Left lobe of liver (tissue), 2 donors: ENCODE measurements around the gene RPS6KA2. TPM values are rescaled to one million over a fixed set of nuclear protein-coding genes. Genes with fewer than 3 reads are reported as not detected.

Experiments used
- ATAC-seq: fragments of 200-7000 bp; cut with Tn5 transposase; one replicate; pipeline ENCODE4 v1.9.1; 2020; ENCODE audit warnings: mild to moderate bottlenecking, moderate library complexity
- DNase-seq: peaks from one replicate; pipeline ENCODE4 v3.0.0-alpha.2; 2020; ENCODE audit warnings: low spot score
- total RNA-seq: library from RNA; stranded (reverse); gene quantifications from one replicate; pipeline ENCODE4 v1.2.1, GENCODE V29; 2021
- donor health status: DM: no; HTN: no; CAD: no; lungs with moderate emphysema.
- donor health status: DM: no; HTN: yes; CAD: no.

The RPS6KA2 gene
- total RNA-seq, 1 donor from 2014 or later: 12.4 TPM

DNA sequence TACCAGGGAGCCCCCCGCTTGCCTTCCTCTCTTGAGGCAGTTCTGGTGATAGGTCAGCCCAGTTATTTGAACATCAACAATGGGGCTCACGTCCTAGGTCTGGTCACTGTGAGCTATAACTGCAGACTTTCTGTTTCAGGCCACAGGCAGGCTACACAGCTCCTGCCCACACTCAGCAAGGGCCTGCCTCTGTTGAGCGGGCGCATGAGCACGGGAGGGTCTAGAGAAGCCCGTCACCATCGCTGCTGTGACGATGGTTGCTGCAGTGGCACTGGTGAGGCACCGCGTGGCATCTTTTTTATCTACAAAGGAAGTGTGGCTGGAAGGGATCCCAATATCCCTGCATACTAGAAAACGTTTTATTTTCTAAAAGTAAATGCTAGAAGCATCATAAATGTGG, 118.3 kb downstream of the RPS6KA2 start:
- DNase-seq (no peak), ATAC-seq (no peak)

- ATAC-seq (no peak), DNase-seq (no peak)
These were observed 119.1 kb downstream of the RPS6KA2 start for GRCh38 chr6:166507809-166508564.

DNA sequence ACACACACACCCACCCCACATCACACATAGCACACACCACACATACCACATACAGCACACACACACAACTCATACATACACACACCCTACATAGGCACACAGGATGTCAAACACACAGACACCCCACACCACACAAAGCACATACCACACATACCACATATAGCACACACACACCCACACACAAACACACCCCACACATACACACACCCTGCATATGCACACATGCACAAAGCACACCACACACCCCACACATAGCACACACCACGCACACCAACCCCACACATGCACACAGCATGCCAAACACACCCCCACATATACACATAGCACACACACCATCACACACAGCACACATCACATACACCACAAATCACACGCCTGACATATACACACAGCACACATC, 119.7 kb downstream of the RPS6KA2 start:
- ATAC-seq (no peak), DNase-seq (no peak)

GRCh38 chr6:166505133-166505905, 121.7 kb downstream of the RPS6KA2 start:
- ATAC-seq: no peak
- no peak for DNase-seq

DNA sequence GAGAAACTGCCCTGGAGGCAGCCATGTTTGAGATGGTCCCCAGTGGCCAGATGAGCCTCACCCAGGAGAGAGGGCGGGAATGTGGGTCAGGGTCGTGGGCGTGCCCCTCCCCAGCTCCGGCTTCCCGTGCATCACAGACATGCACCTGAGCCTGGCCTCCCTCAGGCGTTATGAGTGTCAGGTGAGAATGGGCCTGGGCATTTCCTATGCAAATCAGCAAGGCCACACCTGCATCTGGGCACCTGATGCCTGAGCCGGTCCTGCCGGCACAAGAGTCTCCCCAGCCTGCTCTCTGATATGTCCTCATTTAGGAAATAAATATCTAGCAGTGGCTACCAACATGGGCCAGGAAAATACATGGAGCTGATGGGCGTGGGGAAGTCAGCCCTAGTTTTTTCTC, 123.0 kb downstream of the RPS6KA2 start:
- DNase-seq (no peak), ATAC-seq (no peak)

GRCh38 chr6:166503167-166503744, 123.8 kb downstream of the RPS6KA2 start:
- ATAC-seq (no peak), DNase-seq (no peak)

DNA sequence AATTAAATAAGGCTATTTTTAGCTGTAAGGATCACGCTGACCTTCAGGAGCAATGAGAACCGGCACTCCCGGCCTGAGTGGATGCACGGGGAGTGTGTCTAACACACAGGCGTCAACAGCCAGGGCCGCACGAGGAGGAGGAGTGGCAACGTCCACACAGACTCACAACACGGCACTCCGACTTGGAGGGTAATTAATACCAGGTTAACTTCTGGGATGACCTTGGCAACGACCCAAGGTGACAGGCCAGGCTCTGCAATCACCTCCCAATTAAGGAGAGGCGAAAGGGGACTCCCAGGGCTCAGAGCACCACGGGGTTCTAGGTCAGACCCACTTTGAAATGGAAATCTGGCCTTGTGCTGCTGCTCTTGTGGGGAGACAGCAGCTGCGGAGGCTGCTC, 124.6 kb downstream of the RPS6KA2 start:
- DNase-seq: no peak
- no peak for ATAC-seq

- ATAC-seq: no peak
These were observed 125.8 kb downstream of the RPS6KA2 start for GRCh38 chr6:166501246-166501645.

DNA sequence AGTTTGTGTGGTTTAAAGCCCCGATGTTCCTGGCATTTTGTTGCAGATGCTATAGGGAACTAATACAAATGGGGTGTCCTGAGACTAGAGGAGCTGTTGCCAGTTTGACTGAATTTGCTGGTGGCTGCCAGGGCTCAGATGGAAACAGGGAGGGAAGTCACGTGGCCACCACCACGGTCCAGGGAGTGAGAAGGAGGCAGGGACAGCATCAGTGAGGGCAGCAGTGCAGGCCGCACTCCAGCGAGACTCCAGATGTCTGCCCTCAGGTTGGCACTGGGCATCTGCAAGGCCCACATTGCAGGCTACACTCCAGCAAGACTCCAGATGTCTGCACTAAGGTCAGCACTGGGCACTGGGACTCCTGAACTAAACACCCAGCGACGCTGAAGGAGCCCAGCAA, 126.8 kb downstream of the RPS6KA2 start:
- no peak for ATAC-seq
- DNase-seq: no peak

More at GRCh38 chr6:166501246-166501645, 125.8 kb downstream of the RPS6KA2 start:
- DNase-seq: no peak

- no peak for DNase-seq
- ATAC-seq: no peak
These were observed 127.5 kb downstream of the RPS6KA2 start for GRCh38 chr6:166499350-166500163.

DNA sequence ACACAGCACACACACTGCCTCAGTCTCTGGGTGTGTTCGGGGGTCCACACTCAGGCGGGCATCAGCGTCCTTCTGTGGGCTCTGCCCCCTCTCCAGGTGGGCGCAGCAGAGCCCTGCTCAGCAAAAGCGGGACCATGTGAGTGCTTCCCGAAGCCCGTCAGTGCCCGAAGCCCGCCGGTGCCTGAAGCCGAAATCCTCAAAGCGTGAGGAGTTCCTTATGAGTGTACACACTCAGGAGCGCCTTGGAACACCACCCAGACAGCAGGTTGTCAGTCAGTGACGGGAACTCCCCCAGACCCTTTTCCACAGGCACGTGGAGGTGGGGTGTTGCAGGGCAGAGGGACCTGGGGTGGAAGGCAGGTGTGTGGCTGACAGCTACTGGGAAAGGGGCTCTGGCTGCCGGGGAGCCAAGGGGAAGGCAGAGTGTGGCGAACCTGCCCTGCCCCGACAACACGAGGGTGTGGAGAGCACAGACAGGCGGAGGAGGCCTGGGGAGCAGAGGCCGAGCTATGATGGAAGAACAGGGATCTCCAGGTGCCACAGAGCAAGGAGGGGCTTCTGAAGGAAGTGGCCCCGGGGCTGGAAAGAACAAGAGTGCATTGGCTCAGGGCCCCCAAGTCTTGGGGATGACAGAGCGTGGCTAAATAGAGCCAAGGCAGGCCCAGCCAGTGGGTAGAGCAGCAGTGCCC, 128.2 kb downstream of the RPS6KA2 start:
- no peak for ATAC-seq
- DNase-seq: no peak

GRCh38 chr6:166498228-166498627, 128.8 kb downstream of the RPS6KA2 start:
- ATAC-seq (no peak), DNase-seq (no peak)

- DNase-seq: no peak
- no peak for ATAC-seq
These were observed 129.8 kb downstream of the RPS6KA2 start for GRCh38 chr6:166497087-166497899.

DNA sequence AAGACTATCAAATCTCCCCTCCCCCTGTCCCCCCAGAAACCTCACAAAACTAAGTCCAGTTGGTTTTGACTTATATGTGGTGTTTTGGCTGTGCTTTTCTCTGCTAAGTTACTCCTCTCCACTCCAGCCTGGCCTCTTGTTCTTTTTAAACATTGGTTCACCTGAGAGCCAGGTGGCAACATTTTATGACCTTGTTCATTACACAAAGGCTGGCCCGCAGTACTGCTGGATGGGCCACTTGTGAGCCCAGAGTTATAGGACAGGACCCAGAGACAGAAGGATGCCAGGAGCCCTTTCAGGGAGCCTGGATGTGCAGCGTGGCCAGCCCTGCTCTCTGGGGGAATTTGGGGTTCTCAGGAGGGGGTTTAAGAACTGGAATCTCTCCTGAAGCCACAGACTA, 130.6 kb downstream of the RPS6KA2 start:
- DNase-seq: no peak
- ATAC-seq: no peak

DNA sequence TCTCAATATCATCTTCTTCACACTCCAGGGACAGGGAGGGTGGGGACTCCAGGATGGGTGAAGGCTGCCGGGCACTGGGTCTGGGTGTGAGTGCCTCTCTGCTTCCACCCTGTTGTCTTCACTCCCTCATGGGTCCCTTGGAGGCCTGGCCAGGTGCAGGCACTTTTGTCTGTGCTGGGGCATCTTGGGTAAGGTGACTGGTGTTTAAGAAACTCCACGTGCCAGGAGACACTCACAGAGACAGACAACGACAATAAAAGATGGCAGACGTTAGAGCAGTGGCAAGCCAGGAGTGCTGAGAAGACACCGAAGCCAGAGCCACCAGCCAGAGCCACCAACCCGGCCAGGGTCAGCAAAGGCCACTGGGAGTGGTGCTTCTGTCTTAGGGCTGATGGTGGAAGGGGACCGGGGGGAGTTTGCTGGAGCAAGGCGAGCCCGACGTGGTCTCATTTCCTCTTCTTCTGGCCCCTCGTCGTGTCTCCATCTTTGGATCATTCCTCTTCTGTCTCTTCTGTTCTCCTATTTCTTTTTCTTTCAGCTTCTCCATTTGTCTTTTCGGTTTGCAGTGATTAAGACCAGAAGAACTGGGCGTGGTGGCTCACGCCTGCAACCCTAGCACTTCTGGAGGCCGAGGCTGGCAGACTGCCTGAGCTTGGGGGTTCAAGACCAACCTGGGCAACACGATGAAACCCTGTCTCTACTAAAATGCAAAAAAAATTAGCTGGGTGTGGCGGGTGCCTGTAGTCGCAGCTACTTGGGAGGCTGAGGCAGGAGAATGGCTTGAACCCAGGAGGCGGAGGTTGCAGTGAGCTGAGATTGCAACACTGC, 131.3 kb downstream of the RPS6KA2 start:
- DNase-seq: no peak
- no peak for ATAC-seq

- no peak for DNase-seq
- no peak for ATAC-seq
These were observed 132.1 kb downstream of the RPS6KA2 start for GRCh38 chr6:166494757-166495486.

DNA sequence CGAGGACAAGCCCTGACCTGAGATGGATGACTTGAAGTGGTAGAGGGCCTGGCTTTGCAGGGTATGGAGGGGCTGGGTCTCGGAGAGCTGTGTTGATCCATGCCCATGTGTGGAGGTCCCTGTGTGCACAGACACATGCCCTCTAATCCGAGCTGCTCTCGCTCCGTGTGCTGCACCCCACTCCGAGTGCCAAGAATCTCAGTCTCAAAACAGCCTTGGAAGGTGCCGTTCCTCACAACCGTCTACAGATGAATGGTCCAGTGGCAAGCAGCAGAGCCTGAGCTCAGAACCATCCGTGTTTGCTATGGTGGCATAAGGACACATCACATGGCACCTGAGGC, 133.0 kb downstream of the RPS6KA2 start:
- DNase-seq (no peak), ATAC-seq (no peak)

DNA sequence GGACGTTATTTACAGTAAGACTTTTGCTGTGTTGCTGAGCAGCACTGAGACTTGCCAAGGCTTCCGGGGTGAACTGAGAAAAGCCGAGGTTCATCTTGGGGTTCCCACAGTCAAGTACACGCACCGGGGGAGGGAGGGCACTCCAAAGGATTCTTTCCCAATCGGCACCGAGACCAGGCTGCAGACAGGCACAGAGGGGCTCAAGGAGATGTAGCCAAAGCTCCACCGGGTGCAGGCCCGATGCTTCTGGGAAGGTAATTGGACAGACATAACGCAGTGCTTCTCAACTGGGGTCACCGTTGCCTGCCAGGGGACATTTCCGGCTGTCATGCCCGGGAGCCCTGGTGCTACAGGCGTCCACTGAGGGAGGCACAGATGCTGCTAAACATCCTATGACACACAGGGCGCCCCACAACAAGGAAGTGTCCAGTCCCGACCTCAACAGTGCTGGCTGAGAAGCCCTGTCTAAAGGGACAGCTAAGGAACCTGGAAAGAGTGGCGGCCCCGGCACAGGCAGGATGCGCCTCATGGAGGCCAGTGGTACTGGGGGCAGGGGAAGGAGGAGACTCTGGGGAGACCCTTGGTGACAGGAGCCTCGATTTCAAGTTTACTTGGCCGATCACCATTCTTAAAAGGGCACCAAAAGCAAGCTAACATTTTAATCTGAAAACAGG, 133.5 kb downstream of the RPS6KA2 start:
- DNase-seq (no peak), ATAC-seq (no peak)
